H9 (cell line): Measurements from ENCODE around the gene TMEM132D. TPM values are rescaled to one million over a fixed set of nuclear protein-coding genes. Genes with fewer than 3 reads are reported as not detected.

Experiments
- DNase-seq: peaks from one replicate; pipeline ENCODE4 v3.0.0-alpha.2; 2017
- H2AFZ ChIP-seq: one replicate; pipeline ENCODE4 v1.6.1; 2013; ENCODE audit warnings: mild to moderate bottlenecking, low read length, control low read depth, moderate library complexity
- H2AK5ac ChIP-seq: 2 replicates; pipeline ENCODE4 v1.6.1; 2013; ENCODE audit warnings: low read length, control low read depth, mixed read lengths; ENCODE audit not compliant: insufficient read length
- H2BK120ac ChIP-seq: one replicate; pipeline ENCODE4 v1.6.1; 2013; ENCODE audit warnings: low read depth, mild to moderate bottlenecking, low read length, control low read depth, inconsistent platforms; ENCODE audit not compliant: poor library complexity, severe bottlenecking
- H2BK12ac ChIP-seq: 2 replicates; pipeline ENCODE4 v1.6.1; 2013; ENCODE audit warnings: low read length, control low read depth, mixed read lengths, low read depth; ENCODE audit not compliant: insufficient read length
- H2BK15ac ChIP-seq: 2 replicates; pipeline ENCODE4 v1.6.1; 2013; ENCODE audit warnings: low read depth, low read length, control low read depth
- H2BK20ac ChIP-seq: one replicate; pipeline ENCODE4 v1.6.1; 2013; ENCODE audit warnings: low read depth, mild to moderate bottlenecking, low read length, control low read depth, inconsistent platforms; ENCODE audit not compliant: poor library complexity, severe bottlenecking
- H2BK5ac ChIP-seq: 2 replicates; pipeline ENCODE4 v1.6.1; 2013; ENCODE audit warnings: low read length, control low read depth, mixed read lengths; ENCODE audit not compliant: insufficient read length
- H3K14ac ChIP-seq: 2 replicates; pipeline ENCODE4 v1.6.1; 2013; ENCODE audit warnings: low read length, control low read depth; ENCODE audit not compliant: insufficient read depth
- H3K18ac ChIP-seq: 2 replicates; pipeline ENCODE4 v1.6.1; 2013; ENCODE audit warnings: low read depth, mild to moderate bottlenecking, mixed read lengths, low read length, control low read depth; ENCODE audit not compliant: insufficient read length
- H3K23ac ChIP-seq: 2 replicates; pipeline ENCODE4 v1.6.1; 2013; ENCODE audit warnings: low read length, control low read depth, mixed read lengths, low read depth; ENCODE audit not compliant: insufficient read length
- H3K23me2 ChIP-seq: 2 replicates; pipeline ENCODE4 v1.6.1; 2013; ENCODE audit warnings: low read depth, mild to moderate bottlenecking, mixed read lengths, low read length, control low read depth; ENCODE audit not compliant: insufficient read length, poor library complexity, severe bottlenecking
- H3K27ac ChIP-seq: 2 replicates; pipeline ENCODE4 v1.5.1; 2013; ENCODE audit warnings: low read length, control low read depth, mixed read lengths, low read depth; ENCODE audit not compliant: insufficient read length
- H3K27me3 ChIP-seq: 2 replicates; pipeline ENCODE4 v1.6.1; 2013; ENCODE audit warnings: low read length, control low read depth, inconsistent platforms; ENCODE audit not compliant: insufficient read depth
- H3K4ac ChIP-seq: 2 replicates; pipeline ENCODE4 v1.6.1; 2013; ENCODE audit warnings: low read depth, mild to moderate bottlenecking, control low read depth, inconsistent platforms, low read length, moderate library complexity
- H3K4me1 ChIP-seq: 2 replicates; pipeline ENCODE4 v1.6.1; 2013; ENCODE audit warnings: low read length, control low read depth, inconsistent platforms; ENCODE audit not compliant: insufficient read depth
- H3K4me2 ChIP-seq: 2 replicates; pipeline ENCODE4 v1.6.1; 2013; ENCODE audit warnings: low read length, control low read depth, mixed read lengths; ENCODE audit not compliant: insufficient read length, insufficient read depth
- H3K56ac ChIP-seq: 2 replicates; pipeline ENCODE4 v1.6.1; 2013; ENCODE audit warnings: low read depth, mild to moderate bottlenecking, mixed read lengths, low read length, control low read depth; ENCODE audit not compliant: insufficient read length
- H3K79me1 ChIP-seq: 2 replicates; pipeline ENCODE4 v1.6.1; 2013; ENCODE audit warnings: low read depth, mild to moderate bottlenecking, moderate library complexity, low read length, control low read depth, inconsistent platforms; ENCODE audit not compliant: insufficient read depth, poor library complexity, severe bottlenecking
- H3K79me2 ChIP-seq: 2 replicates; pipeline ENCODE4 v1.6.1; 2013; ENCODE audit warnings: low read length, control low read depth, inconsistent platforms; ENCODE audit not compliant: insufficient read depth
- H3K9ac ChIP-seq: 2 replicates; pipeline ENCODE4 v1.6.1; 2013; ENCODE audit warnings: low read length, control low read depth, mixed read lengths; ENCODE audit not compliant: insufficient read length; ENCODE audit errors: extremely low read depth
- H3K9me3 ChIP-seq: one replicate; pipeline ENCODE4 v1.6.1; 2013; ENCODE audit warnings: low read depth, low read length, inconsistent platforms; ENCODE audit not compliant: control insufficient read depth
- H3T11ph ChIP-seq: one replicate; pipeline ENCODE4 v1.6.1; 2013; ENCODE audit warnings: mild to moderate bottlenecking, low read length, control low read depth, inconsistent platforms
- H4K20me1 ChIP-seq: one replicate; pipeline ENCODE4 v1.6.1; 2013; ENCODE audit not compliant: control insufficient read depth, insufficient read length, insufficient read depth
- H4K5ac ChIP-seq: 2 replicates; pipeline ENCODE4 v1.6.1; 2013; ENCODE audit warnings: low read depth, mild to moderate bottlenecking, mixed read lengths, low read length, control low read depth; ENCODE audit not compliant: insufficient read length
- H4K8ac ChIP-seq: replicated peaks from 2 replicates; pipeline ENCODE4 v1.6.1; 2013; ENCODE audit warnings: low read length, control low read depth, mixed read lengths, low read depth; ENCODE audit not compliant: insufficient read length
- H4K91ac ChIP-seq: 2 replicates; pipeline ENCODE4 v1.6.1; 2013; ENCODE audit warnings: low read depth, mild to moderate bottlenecking, moderate library complexity, mixed read lengths, low read length, control low read depth; ENCODE audit not compliant: insufficient read length
- H3K27ac Mint-ChIP-seq, 3 experiments: 2 replicates in 2 of 3; 3 replicates in 1 of 3; pipeline ENCODE4 v1.8.0; 2020 to 2021; ENCODE audit warnings: mixed read lengths in 3 of 3, mild to moderate bottlenecking in 1 of 3, moderate library complexity in 1 of 3
- H3K27me3 Mint-ChIP-seq: 2 replicates; pipeline ENCODE4 v1.8.0; 2021; ENCODE audit warnings: low read depth, mild to moderate bottlenecking, moderate library complexity, mixed read lengths
- H3K36me3 Mint-ChIP-seq, 3 experiments: 2 replicates in 2 of 3; 3 replicates in 1 of 3; pipeline ENCODE4 v1.8.0; 2020 to 2021; ENCODE audit warnings: low read depth in 3 of 3, mixed read lengths in 3 of 3; ENCODE audit not compliant: insufficient read depth in 1 of 3
- H3K4me1 Mint-ChIP-seq, 2 experiments: 2 replicates each; pipeline ENCODE4 v1.8.0; 2020; ENCODE audit warnings: mixed read lengths in 2 of 2
- H3K4me3 Mint-ChIP-seq, 2 experiments: 2 replicates in 1 of 2; 3 replicates in 1 of 2; pipeline ENCODE4 v1.8.0; 2020 to 2021; ENCODE audit warnings: mild to moderate bottlenecking in 2 of 2, mixed read lengths in 2 of 2, moderate library complexity in 1 of 2
- H3K9me3 Mint-ChIP-seq, 2 experiments: 2 replicates in 1 of 2; 3 replicates in 1 of 2; pipeline ENCODE4 v1.8.0; 2020; ENCODE audit warnings: mild to moderate bottlenecking in 2 of 2, mixed read lengths in 2 of 2, moderate library complexity in 1 of 2
- CTCF ChIP-seq: fragments of 200-600 bp; sonication (generic); conservative IDR thresholded peaks from 3 replicates; pipeline ENCODE4 v1.8.0; 2021; ENCODE audit warnings: antibody characterized with exemption, mild to moderate bottlenecking
- whole genome bisulfite sequencing: extraction: QIAGEN DNeasy Blood & Tissue Kit; methylation state at CpG from one replicate; pipeline ENCODE4 v1.1.7; 2013; ENCODE audit warnings: missing lambda C conversion rate, low lambda C conversion rate, mixed read lengths; ENCODE audit not compliant: insufficient read length; ENCODE audit errors: extremely low coverage; 5-methylcytosine and 5-hydroxymethylcytosine counted together
- total RNA-seq: library from RNA; stranded (reverse); gene quantifications from 2 replicates; pipeline ENCODE4 v1.2.1, GENCODE V29; 2021

The TMEM132D gene
- total RNA-seq, 1 experiment from 2014 or later, result 6.1 TPM

DNA sequence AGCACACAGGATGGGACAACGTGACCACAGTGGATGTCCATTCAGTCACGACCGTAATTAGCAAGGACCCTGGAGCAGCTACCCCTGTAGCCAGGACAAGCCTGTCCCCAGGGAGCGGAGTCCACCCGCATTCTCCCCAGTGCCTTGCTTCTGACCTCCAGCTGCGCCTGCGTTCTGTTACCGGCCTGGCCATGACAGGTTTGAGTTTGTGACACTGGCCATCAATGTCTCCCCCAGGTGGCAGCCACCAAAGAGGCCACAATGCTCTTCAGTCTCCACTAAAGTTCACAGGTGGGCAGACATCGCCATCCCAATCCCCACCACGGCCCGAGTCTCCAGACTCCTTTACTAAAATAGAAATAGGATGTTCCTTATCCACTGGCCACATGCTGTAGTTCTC is 96.7 kb downstream of the TMEM132D start:
- Mint-ChIP-seq H3K36me3 (peaks cover 5 to 9% (median 9%) of the 10 kb centered on the region in 3 experiments; a peak in 4 of 7 replicates), H3K4me1 (peaks cover 23% of the 10 kb centered on the region in 2 experiments), H3K27ac (no peak overlapping the region), H3K4me3 (no peak overlapping the region), H3K27me3 (no peaks in the 10 kb centered on the region), H3K9me3 (peaks cover 5 to 6% of the 10 kb centered on the region in 2 experiments; a peak in 3 of 5 replicates)
- TF ChIP-seq CTCF, result no peak
- H3K9me3 ChIP-seq, result no peaks in the 10 kb centered on the region
- DNase-seq, result no peak
- H3K56ac ChIP-seq, result no peak overlapping the region
- H3K4ac ChIP-seq, result no peak overlapping the region
- no peaks in the 10 kb centered on the region for H4K20me1 ChIP-seq
- H3T11ph ChIP-seq, result no peak overlapping the region
- no peak overlapping the region for H2BK20ac ChIP-seq
- no peak overlapping the region for H2BK120ac ChIP-seq
- no peak overlapping the region for H4K91ac ChIP-seq
- H3K4me1 ChIP-seq, result no peaks in the 10 kb centered on the region; the same call in 1 of the 2 replicates
- no peaks in the 10 kb centered on the region for H3K23me2 ChIP-seq
- H3K18ac ChIP-seq, result no peak overlapping the region
- no peak overlapping the region for H2BK15ac ChIP-seq
- no peak overlapping the region for H3K4me2 ChIP-seq
- no peak overlapping the region for H2BK5ac ChIP-seq
- H2AFZ ChIP-seq, result no peak overlapping the region
- no peaks in the 10 kb centered on the region for H3K27me3 ChIP-seq
- no peak overlapping the region for H3K23ac ChIP-seq
- no peak overlapping the region for H4K5ac ChIP-seq
- no peaks in the 10 kb centered on the region for H3K79me1 ChIP-seq
- H3K27ac ChIP-seq, result no peak overlapping the region
- no peak overlapping the region for H4K8ac ChIP-seq
- H2BK12ac ChIP-seq, result no peak overlapping the region
- WGBS, result no CpG with 5 or more reads among the region's 11 CpGs
- H2AK5ac ChIP-seq, result no peak overlapping the region
- H3K14ac ChIP-seq, result no peak overlapping the region
- no peak overlapping the region for H3K9ac ChIP-seq
- H3K79me2 ChIP-seq, result no peaks in the 10 kb centered on the region; the same call in 1 of the 2 replicates
